Measurements from ENCODE around the gene ZMAT5. TPM values are rescaled to one million over a fixed set of nuclear protein-coding genes. Genes with fewer than 3 reads are reported as not detected.

ZMAT5 gene
- total and polyA plus RNA-seq, 10 of the 15 experiments (the other 5 are each of a cell fraction or from before 2014, with no cell fraction given), result 2.3 to 43.0 (median 21.9) TPM

DNA sequence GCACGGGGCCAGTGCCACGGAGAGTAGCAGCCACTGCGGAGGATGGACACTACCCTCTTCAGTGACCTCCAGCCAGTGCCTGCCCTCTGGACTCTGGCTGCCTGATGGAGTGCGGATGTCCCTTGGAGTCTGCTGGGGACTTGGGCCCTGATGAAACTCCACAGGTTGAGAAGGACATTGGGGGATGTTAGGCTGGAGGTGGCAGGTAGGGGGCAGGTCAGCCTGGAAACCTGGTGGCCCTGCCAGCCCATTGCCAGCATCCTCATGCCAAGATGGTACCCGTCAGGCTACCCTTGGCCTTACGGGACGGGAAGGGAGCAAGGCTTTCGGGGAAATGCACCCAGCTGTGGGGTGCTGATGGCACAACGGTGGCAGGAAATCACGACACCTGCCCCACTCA is 43.0 kb downstream of the ZMAT5 start:
- 50% methylated on average over 10 of the region's 10 CpGs for WGBS (ENCODE audit: insufficient coverage, insufficient replicate concordance, low lambda C conversion rate, missing lambda C conversion rate)
- ChIA-PET RAD21 (ENCODE audit: unreplicated experiment) (no interaction called here), CTCF (interaction anchor here (0.7 to 1.0 kb wide), 2 partner anchors 246 to 281 kb away, joined by 3 read pairs; no protein-coding TSS in a partner anchor), SMC1A (ENCODE audit: uncharacterized antibody, unreplicated experiment) (no interaction called here), POLR2A (no interaction called here)
- Histone ChIP-seq H3K36me3 (ENCODE audit: control insufficient read depth in 2 of 2, insufficient read depth in 2 of 2, low read length in 1 of 2) (no peaks in the 10 kb centered on the region), H2AFZ (ENCODE audit: control insufficient read depth, low read depth, low read length) (no peak overlapping the region), H3K4me1 (ENCODE audit: control insufficient read depth, insufficient read depth, low read length) (no peaks in the 10 kb centered on the region), H3K27me3 (replicated peaks in 1 of 2; ENCODE audit: control insufficient read depth in 2 of 2, insufficient read depth in 2 of 2, low read length in 1 of 2) (peaks cover 3 to 8% of the 10 kb centered on the region in 2 experiments; a peak in 2 of 4 replicates), H4K20me1 (ENCODE audit: control insufficient read depth, insufficient read depth) (no peaks in the 10 kb centered on the region), H3K79me2 (ENCODE audit: control insufficient read depth, insufficient read depth, low read length) (no peaks in the 10 kb centered on the region), H3K4me3 (no peak overlapping the region), H3K4me2 (ENCODE audit: control insufficient read depth, insufficient read depth) (no peak overlapping the region), H3K27ac (ENCODE audit: control insufficient read depth, insufficient read depth) (no peak overlapping the region), H3K9me3 (replicated peaks; ENCODE audit: control insufficient read depth, insufficient read depth, low read length) (no peaks in the 10 kb centered on the region), H3K9ac (ENCODE audit: control insufficient read depth, insufficient read depth, low read length) (no peak overlapping the region)
- no TSS peak for BruUV-seq (replicated peaks)
- intact Hi-C loops (cut with micrococcal nuclease; ENCODE audit: unreplicated experiment) (loop anchor here (10.0 kb wide), 1 partner anchor 361 kb away; the partner anchor contains the start of gene HORMAD2), in situ Hi-C loops (cut with MboI) (no loop called here)
- TF ChIP-seq, protein P1, sequence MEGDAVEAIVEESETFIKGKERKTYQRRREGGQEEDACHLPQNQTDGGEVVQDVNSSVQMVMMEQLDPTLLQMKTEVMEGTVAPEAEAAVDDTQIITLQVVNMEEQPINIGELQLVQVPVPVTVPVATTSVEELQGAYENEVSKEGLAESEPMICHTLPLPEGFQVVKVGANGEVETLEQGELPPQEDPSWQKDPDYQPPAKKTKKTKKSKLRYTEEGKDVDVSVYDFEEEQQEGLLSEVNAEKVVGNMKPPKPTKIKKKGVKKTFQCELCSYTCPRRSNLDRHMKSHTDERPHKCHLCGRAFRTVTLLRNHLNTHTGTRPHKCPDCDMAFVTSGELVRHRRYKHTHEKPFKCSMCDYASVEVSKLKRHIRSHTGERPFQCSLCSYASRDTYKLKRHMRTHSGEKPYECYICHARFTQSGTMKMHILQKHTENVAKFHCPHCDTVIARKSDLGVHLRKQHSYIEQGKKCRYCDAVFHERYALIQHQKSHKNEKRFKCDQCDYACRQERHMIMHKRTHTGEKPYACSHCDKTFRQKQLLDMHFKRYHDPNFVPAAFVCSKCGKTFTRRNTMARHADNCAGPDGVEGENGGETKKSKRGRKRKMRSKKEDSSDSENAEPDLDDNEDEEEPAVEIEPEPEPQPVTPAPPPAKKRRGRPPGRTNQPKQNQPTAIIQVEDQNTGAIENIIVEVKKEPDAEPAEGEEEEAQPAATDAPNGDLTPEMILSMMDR (IDR thresholded peaks at IDR 0.05 in 2 of 3, conservative IDR thresholded peaks at IDR 0.05 in 1 of 3; ENCODE audit: control insufficient read depth in 2 of 3, extremely low read depth in 1 of 3, insufficient read depth in 1 of 3, low read depth in 3 of 3, low read length in 3 of 3), result 0 out of 6 replicates have a peak, but pooled peaks of 1 of the 3 experiments have one; percentile 4
- no peak for TF ChIP-seq PAX5 (IDR thresholded peaks at IDR 0.05; ENCODE audit: borderline replicate concordance, low read depth, low read length)
- no peak for FAIRE-seq
- DNase-seq (ENCODE audit: low read depth, low spot score), result no peak
- ATAC-seq, result no peak

DNA sequence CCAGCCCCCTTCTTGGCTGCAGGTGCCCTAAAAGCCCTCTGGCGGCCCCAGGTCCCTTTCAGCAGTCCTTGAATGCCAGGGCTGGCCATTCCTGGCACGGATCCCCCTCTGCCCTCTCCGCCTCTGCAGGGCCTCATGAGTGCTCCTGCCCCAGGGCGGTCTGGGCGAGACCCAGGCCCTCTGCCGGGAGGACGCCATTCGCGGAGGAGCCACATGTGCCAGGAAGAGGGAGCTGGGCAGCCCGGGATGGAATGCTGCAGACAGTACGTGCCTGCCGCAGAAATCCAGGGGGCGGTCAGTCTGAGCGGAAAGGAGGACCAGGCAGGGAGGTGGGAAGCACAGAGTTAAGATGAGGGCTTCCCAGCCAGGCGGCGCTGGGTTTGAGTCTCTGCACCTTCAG is 44.2 kb downstream of the ZMAT5 start:
- intact Hi-C loops (cut with micrococcal nuclease; ENCODE audit: unreplicated experiment), result loop anchor here (10.0 kb wide), 1 partner anchor 362 kb away; the partner anchor contains the start of gene HORMAD2
- ChIA-PET SMC1A (ENCODE audit: uncharacterized antibody, unreplicated experiment) (no interaction called here), CTCF (interaction anchor here (0.8 kb wide), 1 partner anchor 283 kb away, joined by 3 read pairs; no protein-coding TSS in a partner anchor), RAD21 (ENCODE audit: unreplicated experiment) (no interaction called here), POLR2A (no interaction called here)
- no peaks in the 10 kb centered on the region for H3K9me3 ChIP-seq (replicated peaks; ENCODE audit: control insufficient read depth, insufficient read depth, low read length)
- H3K4me2 ChIP-seq (ENCODE audit: control insufficient read depth, insufficient read depth), result no peak overlapping the region
- no TSS peak for BruUV-seq (replicated peaks)
- H2AFZ ChIP-seq (ENCODE audit: control insufficient read depth, low read depth, low read length), result no peak overlapping the region
- no peaks in the 10 kb centered on the region for H4K20me1 ChIP-seq (ENCODE audit: control insufficient read depth, insufficient read depth)
- TF ChIP-seq TBL1XR1 (IDR thresholded peaks at IDR 0.05; ENCODE audit: low read depth, low read length) (no peak), HCFC1 (IDR thresholded peaks at IDR 0.05; ENCODE audit: low read length) (no peak), BHLHE40 (IDR thresholded peaks at IDR 0.05; ENCODE audit: borderline replicate concordance in 1 of 2, low read depth in 2 of 2, low read length in 1 of 2) (no peak), SUPT20H (IDR thresholded peaks at IDR 0.05; ENCODE audit: borderline replicate concordance, control insufficient read depth, low read depth, low read length) (no peak), RCOR1 (conservative IDR thresholded peaks at IDR 0.05; ENCODE audit: low read depth, low read length) (no peak), POLR2A (IDR thresholded peaks at IDR 0.05; ENCODE audit: low read depth, low read length) (no peak), MEF2A (IDR thresholded peaks at IDR 0.05; ENCODE audit: insufficient read depth, low read depth, low read length) (no peak)
- TF ChIP-seq, protein P2, sequence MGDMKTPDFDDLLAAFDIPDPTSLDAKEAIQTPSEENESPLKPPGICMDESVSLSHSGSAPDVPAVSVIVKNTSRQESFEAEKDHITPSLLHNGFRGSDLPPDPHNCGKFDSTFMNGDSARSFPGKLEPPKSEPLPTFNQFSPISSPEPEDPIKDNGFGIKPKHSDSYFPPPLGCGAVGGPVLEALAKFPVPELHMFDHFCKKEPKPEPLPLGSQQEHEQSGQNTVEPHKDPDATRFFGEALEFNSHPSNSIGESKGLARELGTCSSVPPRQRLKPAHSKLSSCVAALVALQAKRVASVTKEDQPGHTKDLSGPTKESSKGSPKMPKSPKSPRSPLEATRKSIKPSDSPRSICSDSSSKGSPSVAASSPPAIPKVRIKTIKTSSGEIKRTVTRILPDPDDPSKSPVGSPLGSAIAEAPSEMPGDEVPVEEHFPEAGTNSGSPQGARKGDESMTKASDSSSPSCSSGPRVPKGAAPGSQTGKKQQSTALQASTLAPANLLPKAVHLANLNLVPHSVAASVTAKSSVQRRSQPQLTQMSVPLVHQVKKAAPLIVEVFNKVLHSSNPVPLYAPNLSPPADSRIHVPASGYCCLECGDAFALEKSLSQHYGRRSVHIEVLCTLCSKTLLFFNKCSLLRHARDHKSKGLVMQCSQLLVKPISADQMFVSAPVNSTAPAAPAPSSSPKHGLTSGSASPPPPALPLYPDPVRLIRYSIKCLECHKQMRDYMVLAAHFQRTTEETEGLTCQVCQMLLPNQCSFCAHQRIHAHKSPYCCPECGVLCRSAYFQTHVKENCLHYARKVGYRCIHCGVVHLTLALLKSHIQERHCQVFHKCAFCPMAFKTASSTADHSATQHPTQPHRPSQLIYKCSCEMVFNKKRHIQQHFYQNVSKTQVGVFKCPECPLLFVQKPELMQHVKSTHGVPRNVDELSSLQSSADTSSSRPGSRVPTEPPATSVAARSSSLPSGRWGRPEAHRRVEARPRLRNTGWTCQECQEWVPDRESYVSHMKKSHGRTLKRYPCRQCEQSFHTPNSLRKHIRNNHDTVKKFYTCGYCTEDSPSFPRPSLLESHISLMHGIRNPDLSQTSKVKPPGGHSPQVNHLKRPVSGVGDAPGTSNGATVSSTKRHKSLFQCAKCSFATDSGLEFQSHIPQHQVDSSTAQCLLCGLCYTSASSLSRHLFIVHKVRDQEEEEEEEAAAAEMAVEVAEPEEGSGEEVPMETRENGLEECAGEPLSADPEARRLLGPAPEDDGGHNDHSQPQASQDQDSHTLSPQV (IDR thresholded peaks at IDR 0.05), result no peak
- no peak overlapping the region for H3K27ac ChIP-seq (ENCODE audit: control insufficient read depth, insufficient read depth)
- H3K27me3 ChIP-seq (replicated peaks in 1 of 2; ENCODE audit: control insufficient read depth in 2 of 2, insufficient read depth in 2 of 2, low read length in 1 of 2), result peaks cover 3 to 9% of the 10 kb centered on the region in 2 experiments; a peak in 2 of 4 replicates
- FAIRE-seq (no peak), DNase-seq (ENCODE audit: low read depth, low spot score) (no peak), ATAC-seq (no peak)
- no peaks in the 10 kb centered on the region for H3K4me1 ChIP-seq (ENCODE audit: control insufficient read depth, insufficient read depth, low read length)
- H3K9ac ChIP-seq (ENCODE audit: control insufficient read depth, insufficient read depth, low read length), result no peak overlapping the region
- WGBS (ENCODE audit: insufficient coverage, insufficient replicate concordance, low lambda C conversion rate, missing lambda C conversion rate), result 62% methylated on average over 16 of the region's 16 CpGs
- no peak overlapping the region for H3K4me3 ChIP-seq
- in situ Hi-C loops (cut with MboI), result no loop called here
- no peaks in the 10 kb centered on the region for H3K36me3 ChIP-seq (ENCODE audit: control insufficient read depth in 2 of 2, insufficient read depth in 2 of 2, low read length in 1 of 2)
- H3K79me2 ChIP-seq (ENCODE audit: control insufficient read depth, insufficient read depth, low read length), result no peaks in the 10 kb centered on the region

Measured in GM12878 (cell line).